GM19397 (cell line): ENCODE measurements around the gene FSTL3.

Source experiments
- ATAC-seq: cut with Tn5 transposase; IDR thresholded peaks from one replicate; pipeline ENCODE4 v1.9.1; 2021; ENCODE audit warnings: mild to moderate bottlenecking, moderate library complexity; ENCODE audit not compliant: unreplicated experiment

FSTL3 gene

GRCh38 chr19:644789-645188 is 31.4 kb upstream of the FSTL3 start:
- no peak for ATAC-seq

- ATAC-seq: no peak
These were observed 30.0 kb upstream of the FSTL3 start for GRCh38 chr19:645912-646778.

DNA sequence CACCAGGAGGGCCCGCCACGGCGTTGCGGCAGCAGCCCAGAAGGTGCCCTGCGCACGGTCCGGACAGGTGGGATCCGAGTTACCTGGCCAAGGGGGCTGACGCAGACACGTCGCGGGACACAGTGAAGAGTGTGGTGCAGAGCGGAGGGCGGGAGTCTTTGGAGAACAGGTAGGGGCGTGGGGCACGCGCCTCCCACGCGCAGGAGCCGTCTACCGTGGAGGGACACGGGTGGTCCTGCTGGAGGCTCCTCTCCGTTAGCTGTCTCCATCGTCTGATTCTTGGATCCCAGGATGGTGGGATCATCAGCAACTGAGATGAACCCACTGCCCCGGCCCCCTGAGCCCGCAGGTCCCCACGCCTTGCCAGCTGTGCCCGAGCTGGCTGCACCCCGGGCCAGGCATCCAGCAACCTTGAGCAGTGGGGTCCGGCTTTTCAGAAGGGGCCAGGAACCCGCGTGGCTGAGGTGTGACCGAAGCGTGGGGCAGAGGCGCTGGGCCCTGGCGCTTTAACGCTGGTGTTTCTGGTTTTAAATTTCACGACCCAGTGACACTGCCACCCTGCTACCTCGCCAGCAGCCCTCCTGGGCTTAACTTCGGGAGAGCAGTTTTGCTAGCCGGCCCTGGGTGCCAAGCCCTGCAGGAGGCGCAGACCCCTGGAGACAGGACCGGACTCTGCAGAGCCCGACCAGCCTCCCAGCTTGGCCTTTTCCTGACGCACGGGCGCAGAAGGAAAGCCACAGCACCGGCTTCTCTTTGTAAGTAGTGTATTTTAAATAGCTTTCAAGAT is 29.2 kb upstream of the FSTL3 start:
- ATAC-seq: no peak

DNA sequence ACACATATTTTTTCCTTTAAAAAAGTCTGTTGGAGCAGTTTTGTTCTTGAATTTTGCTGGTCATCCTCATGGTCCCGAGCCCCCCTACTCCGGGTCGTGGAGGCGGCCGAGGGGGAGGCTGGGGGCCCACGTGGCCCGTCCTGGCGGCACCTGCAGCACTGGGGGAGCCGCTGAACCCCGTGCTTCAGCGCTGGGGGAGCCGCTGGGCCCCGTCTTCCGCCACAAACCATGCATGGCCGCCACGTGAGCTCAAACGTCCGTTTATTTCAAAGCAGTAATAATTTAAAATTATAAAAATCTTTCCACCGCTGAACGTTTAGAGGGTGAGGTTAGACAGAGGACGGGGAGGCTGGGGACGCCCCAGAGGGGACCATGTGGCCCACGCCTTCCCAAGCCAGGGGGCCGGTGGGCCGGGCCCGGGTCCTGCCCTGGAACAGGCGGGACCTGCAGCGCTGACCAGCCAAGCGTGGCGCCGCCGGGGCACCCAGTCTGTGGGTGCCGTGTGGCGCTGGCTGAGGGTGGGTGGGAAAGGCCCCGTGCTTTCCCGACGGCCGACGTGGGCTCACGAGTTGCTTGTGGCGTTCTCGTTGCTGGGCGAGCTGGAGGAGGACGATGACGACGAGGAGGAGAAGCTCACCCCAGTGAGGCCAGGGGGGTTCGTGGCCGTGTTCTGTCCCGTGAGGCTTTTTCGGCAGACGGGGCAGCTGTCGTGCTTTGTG is 28.5 kb upstream of the FSTL3 start:
- no peak for ATAC-seq

GRCh38 chr19:648305-648704 is 27.9 kb upstream of the FSTL3 start:
- no peak for ATAC-seq

DNA sequence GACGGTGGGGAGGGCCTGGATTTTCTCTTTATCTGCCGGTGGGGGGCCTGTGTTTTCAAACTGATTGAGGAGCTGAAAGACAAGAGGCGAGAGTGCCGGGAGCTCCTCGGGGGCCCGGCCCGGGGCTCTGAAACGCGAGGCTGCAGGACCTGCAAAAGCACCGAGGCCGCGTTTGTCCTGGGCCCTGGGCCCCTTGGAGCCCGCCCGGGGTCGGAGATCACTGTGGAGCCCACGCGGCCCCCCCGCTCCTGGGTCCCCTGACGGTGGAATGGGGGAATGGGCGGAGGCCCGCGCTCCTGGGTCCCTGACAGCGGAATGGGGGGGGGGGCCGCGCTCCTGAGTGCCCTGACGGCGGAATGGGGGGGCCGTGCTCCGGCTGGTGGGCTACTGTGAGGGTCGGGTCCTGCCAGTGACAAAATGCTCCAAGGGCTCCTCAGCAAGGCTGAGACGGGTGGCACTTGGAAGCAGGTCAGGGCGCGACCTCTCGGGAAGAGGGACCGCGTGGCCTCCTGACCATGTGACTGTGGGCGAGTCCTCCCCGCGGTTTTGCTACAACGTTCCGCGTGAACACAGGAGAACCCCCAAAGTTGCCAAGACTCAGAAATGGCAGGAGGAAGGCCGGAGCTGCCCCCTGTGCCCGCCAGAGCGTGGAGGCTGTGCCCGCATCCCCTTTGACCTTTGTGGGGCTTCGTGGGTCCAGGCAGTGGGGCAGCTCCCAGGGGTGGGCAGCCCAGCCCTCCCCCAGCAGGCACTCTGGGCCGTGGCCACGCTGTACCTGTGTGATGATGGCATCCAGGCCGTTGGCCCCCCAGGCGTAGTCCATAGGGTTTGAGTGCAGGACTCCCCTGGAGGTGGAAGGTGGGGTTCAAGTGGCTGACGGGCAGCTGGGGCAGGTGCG is 27.0 kb upstream of the FSTL3 start:
- no peak for ATAC-seq

DNA sequence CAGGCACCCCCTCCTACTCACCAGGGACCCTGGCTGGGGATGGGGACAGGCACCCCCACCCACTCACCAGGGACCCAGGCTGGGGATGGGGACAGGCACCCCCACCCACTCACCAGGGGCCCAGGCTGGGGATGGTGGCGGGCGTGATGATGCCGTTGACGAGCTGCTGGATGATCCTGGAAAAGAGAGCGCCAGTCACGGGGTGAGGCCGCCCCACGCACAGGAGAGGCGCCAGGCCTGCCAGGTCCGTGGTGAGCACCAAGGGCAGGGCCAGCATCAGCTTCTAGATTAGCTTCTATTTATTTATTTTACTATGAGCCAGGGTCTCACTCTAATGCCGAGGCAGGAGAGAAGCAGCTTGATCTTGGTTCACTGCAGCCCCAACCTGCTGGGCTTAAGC is 26.1 kb upstream of the FSTL3 start:
- no peak for ATAC-seq

GRCh38 chr19:651114-651818 is 24.9 kb upstream of the FSTL3 start:
- ATAC-seq: no peak

GRCh38 chr19:651991-652390 is 24.2 kb upstream of the FSTL3 start:
- no peak for ATAC-seq

- no peak for ATAC-seq
These were observed 23.5 kb upstream of the FSTL3 start for GRCh38 chr19:652467-653389.

- ATAC-seq: no peak
These were observed 22.8 kb upstream of the FSTL3 start for GRCh38 chr19:653425-653824.

- no peak for ATAC-seq
These were observed 20.5 kb upstream of the FSTL3 start for GRCh38 chr19:655691-656090.

DNA sequence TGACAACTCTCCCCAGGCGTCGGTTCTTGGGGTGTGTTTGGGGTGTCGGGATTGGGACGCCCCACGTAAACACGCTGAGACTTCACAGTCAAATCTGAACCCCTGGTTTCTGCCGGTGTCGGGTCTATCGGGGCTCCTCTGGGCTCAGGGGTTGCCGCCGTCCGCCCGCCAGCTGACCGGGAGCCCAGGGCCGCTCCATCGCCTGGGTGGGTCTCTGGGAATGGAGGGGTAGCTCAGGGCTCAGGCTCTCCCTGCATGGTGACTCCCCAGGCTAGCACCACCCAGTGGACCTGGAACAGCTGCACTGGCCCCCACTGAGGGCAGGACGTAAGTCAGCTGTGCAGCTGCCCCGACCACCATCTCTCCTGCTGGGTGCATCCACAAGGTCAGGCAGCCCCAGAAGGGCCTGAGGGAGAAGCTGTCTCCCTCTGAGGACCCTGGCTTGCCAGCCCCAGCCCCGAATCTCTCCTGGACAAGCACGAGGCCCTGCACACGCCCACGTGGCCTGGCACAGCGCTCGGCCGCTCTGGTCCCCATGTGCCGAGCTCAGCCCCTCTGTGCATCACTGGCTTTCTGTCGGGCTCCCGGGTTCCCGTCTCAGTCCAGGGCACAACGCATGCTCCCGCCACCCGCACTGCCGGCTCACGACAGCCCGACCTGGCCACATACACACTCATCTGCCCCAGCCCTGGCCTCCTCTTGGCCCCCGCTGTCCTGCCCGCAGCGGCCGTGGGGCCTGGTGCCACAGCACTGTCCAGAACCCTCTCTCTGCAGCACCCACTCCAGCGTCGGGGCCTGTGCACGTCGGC is 19.2 kb upstream of the FSTL3 start:
- no peak for ATAC-seq

DNA sequence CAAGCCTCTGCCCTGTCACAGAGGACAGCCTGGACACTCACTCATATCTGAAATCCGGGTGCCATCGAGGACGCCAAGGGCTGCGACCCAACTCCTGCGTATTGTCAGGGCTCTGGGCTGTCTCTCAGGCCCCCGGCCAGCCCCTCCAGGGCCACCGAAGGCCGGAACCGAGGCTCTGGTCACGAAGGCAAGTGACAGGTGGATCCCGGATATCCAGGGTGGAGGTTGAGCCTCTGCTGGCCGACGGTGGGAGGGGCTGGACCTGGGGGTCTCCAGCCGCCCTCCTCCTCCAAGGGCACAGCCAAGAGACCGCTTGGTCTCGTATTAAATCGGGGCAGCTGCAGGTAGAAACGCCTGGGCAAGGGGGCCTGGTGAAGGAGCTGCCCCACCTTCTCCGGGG is 18.6 kb upstream of the FSTL3 start:
- no peak for ATAC-seq

- no peak for ATAC-seq
These were observed 17.9 kb upstream of the FSTL3 start for GRCh38 chr19:658059-658839.

DNA sequence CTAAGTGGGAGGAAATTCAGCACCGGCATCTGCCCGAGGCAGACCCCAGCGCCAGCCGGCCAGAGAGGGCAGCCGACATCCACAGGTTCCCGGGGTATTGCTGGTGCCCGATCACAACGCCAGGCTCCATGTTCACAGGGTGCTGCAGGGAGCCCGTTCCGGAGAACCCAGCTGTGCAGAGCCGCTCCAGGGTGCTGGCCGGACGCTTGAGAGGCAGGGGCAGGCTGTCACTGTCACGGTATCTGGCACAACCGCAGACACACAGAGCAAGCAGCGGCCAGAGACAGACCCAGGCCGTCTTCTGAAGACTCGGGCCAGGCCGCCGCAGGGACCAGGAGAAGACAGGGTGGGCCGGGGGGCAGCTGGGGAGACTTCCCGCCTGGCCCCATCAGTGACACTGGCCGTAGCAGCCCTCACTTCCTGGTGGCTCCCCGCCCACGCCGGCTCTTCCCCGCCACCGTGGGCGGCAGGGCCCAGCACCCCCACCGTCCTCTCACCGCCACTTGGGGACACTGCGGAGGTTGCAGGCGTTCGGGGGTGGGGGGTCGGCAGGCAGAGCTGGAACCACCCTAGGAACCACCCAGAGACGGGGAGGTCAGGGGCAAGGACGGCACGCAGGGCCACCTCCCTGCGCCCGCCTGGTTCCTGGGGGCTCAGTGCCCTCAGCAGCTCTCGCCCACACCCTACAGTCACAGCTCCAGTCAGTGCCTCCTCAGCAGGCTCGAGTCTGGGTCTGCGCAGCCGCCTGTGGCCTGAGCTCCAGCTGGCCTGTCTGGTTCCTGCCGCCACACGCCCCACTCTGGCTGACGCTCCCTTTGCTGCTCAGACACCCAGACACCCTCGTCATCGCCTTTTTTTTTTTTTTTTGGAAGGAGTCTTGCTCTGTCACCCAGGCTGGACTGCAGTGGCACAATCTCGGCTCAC is 17.0 kb upstream of the FSTL3 start:
- no peak for ATAC-seq
